Fibroblast of villous mesenchyme (primary cell): ENCODE measurements around the gene ENO2. TPM values are rescaled to one million over a fixed set of nuclear protein-coding genes. Genes with fewer than 3 reads are reported as not detected.

Experiments
- DNase-seq: peaks from one replicate; pipeline ENCODE4 v3.0.0-alpha.2; 2010; ENCODE audit warnings: low read depth
- H3K4me3 ChIP-seq: 2 replicates; pipeline ENCODE4 v1.5.1; 2011; ENCODE audit warnings: low read depth, mild to moderate bottlenecking, low read length
- total RNA-seq: library from RNA; depleted of rRNA; stranded (reverse); fragments of >200 nt; gene quantifications from 2 replicates; pipeline ENCODE4 v1.2.3, GENCODE V29; 2012
- TF ChIP-seq, protein P1 (sequence below): IDR thresholded peaks from 2 replicates; pipeline ENCODE4 v1.5.1; 2012; ENCODE audit warnings: low read depth, mild to moderate bottlenecking, low read length; ENCODE audit not compliant: insufficient read depth

ENO2 gene
- total RNA-seq, 1 donor, result 3.5 TPM

DNA sequence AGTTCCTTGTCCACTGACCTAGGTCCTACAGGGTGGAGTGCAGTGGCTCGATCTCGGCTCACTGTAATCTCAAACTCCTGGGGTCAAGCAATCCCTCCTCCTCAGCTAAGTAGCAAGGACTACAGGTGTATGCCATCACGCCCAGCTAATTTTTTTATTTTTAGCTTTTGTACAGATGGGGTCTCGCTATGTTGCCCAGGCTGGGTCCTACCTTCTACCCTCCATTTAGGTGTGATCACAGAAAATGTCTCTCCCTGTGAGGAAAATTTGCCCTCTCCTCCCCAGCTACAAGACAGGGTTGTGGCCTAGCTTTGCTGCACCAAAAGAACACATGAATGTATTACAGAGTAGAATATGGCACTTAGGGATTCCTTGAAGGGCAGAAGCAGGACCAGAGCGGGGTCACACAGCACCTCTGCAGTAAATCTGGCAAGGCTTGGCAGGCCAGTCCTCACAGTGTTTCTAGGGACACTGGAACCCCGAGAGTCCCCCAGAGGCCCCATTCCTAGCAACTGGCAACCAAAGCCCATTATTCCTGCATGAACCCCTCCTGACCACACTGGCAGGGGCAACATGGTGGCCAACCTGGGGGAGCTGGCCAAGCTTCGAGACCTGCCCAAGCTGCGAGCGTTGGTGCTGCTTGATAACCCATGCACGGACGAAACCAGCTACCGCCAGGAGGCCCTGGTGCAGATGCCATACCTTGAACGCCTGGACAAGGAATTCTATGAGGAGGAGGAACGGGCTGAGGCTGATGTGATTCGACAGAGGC lies 2.0 kb upstream of the ENO2 start:
- TF ChIP-seq, protein P1, sequence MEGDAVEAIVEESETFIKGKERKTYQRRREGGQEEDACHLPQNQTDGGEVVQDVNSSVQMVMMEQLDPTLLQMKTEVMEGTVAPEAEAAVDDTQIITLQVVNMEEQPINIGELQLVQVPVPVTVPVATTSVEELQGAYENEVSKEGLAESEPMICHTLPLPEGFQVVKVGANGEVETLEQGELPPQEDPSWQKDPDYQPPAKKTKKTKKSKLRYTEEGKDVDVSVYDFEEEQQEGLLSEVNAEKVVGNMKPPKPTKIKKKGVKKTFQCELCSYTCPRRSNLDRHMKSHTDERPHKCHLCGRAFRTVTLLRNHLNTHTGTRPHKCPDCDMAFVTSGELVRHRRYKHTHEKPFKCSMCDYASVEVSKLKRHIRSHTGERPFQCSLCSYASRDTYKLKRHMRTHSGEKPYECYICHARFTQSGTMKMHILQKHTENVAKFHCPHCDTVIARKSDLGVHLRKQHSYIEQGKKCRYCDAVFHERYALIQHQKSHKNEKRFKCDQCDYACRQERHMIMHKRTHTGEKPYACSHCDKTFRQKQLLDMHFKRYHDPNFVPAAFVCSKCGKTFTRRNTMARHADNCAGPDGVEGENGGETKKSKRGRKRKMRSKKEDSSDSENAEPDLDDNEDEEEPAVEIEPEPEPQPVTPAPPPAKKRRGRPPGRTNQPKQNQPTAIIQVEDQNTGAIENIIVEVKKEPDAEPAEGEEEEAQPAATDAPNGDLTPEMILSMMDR, result no peak
- DNase-seq, result no peak
- H3K4me3 ChIP-seq, result no peak overlapping the region

GRCh38 chr12:6914947-6915788 lies 788 bp downstream of the ENO2 start:
- TF ChIP-seq, protein P1, result no peak
- no peak for DNase-seq
- peak overlapping the region; percentile 71 for H3K4me3 ChIP-seq

DNA sequence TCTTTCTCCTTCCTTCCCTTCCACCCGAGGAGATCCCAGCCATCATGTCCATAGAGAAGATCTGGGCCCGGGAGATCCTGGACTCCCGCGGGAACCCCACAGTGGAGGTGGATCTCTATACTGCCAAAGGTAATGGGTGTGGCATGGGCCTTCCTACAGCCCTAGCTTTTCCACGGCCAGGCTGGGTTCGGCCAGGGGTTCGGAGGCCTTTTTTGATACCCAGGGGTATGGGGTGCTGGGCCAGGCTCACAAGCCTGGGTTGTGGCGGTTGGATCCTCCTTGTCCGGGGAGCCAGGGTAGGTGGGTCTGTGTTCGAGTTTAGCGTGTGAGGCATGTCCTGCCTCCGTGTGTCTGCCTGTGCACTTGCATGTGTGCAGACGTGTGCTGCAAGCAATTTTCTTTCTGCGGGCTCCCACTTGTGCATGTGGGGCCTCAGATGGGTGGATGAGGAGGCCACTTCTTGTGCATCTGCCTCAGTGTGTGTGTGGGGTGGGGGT lies 1.5 kb downstream of the ENO2 start:
- peak overlapping the region; percentile 10 for H3K4me3 ChIP-seq
- TF ChIP-seq, protein P1, result no peak
- DNase-seq, result no peak

DNA sequence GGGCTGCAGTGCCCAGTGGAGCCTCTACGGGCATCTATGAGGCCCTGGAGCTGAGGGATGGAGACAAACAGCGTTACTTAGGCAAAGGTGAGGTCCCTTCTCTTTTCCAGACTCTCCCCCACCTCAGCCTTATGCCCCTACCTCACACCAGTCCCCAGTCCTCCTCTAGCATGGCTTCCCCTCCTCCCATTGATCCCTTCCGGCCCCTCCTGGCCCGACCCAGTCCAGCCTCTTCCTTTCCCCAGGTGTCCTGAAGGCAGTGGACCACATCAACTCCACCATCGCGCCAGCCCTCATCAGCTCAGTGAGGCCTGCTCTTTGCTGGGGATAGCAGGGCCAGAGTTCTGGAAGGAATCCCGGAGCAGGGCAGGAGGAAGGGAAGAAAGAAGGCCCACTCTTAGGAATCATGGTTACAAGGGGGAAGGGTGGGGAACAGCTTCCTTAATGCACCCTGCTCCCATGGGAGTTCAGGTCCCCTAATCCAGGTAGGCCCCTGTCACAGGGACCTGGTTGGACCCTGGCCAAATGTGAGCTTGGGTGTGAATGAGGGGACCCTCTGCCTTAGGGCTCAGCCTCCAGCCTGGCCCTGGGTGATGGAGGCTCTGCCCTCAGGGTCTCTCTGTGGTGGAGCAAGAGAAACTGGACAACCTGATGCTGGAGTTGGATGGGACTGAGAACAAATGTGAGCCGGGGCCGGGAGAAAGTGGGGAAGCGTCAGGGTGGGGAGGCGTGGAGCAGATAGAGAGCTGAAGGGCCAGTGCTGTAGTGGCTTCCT lies 2.2 kb downstream of the ENO2 start:
- no peak for DNase-seq
- no peak overlapping the region for H3K4me3 ChIP-seq
- TF ChIP-seq, protein P1, result no peak

DNA sequence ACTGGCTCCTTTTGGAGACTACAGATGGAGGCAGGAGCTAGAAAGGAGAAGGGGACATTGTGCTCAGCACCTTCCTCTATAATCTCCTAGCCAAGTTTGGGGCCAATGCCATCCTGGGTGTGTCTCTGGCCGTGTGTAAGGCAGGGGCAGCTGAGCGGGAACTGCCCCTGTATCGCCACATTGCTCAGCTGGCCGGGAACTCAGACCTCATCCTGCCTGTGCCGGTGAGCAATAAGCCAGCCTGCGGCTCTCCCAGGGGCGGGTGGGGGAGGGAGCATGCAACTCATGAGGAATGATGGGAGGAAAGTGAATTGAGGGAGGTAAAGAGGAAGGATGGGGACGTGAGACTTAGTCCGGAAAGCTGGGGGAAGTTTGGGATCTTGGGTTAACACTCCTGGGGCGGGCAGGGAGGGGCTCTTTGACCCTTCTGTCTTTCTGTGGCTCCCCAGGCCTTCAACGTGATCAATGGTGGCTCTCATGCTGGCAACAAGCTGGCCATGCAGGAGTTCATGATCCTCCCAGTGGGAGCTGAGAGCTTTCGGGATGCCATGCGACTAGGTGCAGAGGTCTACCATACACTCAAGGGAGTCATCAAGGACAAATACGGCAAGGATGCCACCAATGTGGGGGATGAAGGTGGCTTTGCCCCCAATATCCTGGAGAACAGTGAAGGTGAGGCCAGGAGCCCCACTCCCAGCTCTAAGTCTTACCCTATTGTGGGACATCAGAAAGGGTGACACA lies 3.3 kb downstream of the ENO2 start:
- no peak overlapping the region for H3K4me3 ChIP-seq
- no peak for DNase-seq
- TF ChIP-seq, protein P1, result no peak

GRCh38 chr12:6919588-6919987 lies 5.2 kb downstream of the ENO2 start:
- TF ChIP-seq, protein P1, result no peak
- DNase-seq, result no peak

More at GRCh38 chr12:6919588-6919987, 5.2 kb downstream of the ENO2 start:
- no peak overlapping the region for H3K4me3 ChIP-seq
